ENCODE measurements around the gene GYS1. TPM values are rescaled to one million over a fixed set of nuclear protein-coding genes. Genes with fewer than 3 reads are reported as not detected.
"Not testable (repeated sequence)": the region's sequence is repeated elsewhere in the genome, so short reads cannot be mapped to it uniquely, and the experiment has no call there.

The GYS1 gene
- total RNA-seq, 1 donor from 2014 or later = 42.0 TPM

DNA sequence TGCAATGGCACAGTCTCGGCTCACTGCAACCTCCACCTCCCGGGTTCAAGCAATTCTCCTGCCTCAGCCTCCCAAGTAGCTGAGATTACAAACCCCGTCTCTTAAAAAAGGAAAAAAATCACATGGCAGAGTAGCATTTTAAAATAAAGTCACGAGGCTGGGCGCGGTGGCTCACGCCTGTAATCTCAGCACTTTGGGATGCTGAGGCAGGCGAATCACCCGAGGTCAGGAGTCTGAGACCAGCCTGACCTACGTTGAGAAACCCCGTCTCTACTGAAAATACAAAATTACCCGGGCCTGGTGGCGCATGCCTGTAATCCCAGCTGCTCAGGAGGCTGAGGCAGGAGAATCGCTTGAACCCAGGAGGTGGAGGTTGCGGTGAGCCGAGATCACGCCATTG is 65.4 kb downstream of the GYS1 start:
- intact Hi-C loops (cut with DNase I); ATAC-seq: not testable (repeated sequence)

DNA sequence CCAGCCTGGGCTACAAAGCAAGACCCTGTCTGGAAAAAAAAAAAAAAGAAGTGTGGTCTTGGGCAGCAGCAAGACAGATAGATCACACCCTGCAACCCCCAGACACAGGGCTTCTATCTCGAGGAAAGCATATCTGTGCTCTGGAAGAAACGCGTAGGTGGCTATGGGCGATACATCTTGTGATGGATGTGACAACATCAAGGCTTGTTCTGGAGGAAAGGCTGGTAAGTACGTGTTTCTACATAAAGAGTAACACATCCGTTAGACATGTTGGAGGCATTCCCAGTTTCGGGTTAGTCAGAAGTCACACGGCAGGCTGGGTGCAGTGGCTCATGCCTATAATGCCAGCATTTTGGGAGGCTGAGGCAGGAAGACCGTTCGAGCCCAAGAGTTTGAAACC is 66.2 kb downstream of the GYS1 start:
- intact Hi-C loops (cut with DNase I) = no loop called here
- ATAC-seq (peak; percentile 47), DNase-seq (ENCODE audit: low spot score) (no peak)

More for the DNA sequence above, 65.4 kb downstream of the GYS1 start:
- DNase-seq (ENCODE audit: low spot score) = not testable (repeated sequence)

DNA sequence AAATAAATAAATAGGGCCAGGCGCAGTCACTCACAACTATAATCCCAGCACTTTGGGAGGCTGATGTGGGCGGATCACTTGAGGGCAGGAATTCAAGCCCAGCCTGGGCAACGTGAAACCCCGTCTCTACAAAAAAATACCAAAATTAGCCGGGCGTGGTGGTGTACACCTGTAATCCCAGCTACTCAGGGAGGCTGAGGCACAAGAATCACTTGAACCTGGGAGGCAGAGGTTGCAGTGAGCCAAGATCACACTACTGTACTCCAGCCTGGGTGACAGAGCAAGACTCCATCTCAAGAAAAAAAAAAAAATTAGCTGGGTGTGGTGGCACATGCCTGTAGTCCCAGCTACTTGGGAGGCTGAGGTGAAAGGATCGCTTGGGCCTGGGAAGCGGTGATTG is 67.2 kb downstream of the GYS1 start:
- DNase-seq (ENCODE audit: low spot score); intact Hi-C loops (cut with DNase I); ATAC-seq: not testable (repeated sequence)

DNA sequence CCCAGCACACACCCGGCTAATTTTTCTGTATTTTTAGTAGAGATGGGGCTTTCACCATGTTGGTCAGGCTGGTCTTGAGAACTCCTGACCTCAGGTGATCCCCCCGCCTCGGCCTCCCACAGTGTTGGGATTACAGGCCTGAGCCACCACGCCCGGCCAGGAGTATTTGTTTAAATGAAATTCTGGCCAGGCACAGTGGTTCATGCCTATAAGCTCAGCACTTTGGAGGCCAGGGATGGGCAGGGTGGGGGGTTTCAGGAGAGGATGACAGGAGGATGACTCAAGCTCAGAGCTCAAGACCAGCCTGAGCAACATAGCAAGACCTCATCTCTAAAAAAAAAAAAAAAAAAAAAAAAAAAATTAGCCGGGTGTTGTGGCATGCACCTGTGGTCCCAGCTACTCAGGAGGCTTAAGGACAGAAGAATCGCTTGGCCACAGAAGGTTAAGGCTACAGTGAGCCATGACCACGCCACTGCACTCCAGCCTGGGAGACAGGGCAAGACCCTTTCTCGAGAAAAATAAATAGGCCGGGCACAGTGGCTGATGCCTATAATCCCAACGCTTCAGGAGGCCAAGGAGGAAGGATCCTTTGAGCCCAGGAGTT is 67.8 kb downstream of the GYS1 start:
- intact Hi-C loops (cut with DNase I) = no loop called here
- DNase-seq (ENCODE audit: low spot score) (no peak), ATAC-seq (no peak)

DNA sequence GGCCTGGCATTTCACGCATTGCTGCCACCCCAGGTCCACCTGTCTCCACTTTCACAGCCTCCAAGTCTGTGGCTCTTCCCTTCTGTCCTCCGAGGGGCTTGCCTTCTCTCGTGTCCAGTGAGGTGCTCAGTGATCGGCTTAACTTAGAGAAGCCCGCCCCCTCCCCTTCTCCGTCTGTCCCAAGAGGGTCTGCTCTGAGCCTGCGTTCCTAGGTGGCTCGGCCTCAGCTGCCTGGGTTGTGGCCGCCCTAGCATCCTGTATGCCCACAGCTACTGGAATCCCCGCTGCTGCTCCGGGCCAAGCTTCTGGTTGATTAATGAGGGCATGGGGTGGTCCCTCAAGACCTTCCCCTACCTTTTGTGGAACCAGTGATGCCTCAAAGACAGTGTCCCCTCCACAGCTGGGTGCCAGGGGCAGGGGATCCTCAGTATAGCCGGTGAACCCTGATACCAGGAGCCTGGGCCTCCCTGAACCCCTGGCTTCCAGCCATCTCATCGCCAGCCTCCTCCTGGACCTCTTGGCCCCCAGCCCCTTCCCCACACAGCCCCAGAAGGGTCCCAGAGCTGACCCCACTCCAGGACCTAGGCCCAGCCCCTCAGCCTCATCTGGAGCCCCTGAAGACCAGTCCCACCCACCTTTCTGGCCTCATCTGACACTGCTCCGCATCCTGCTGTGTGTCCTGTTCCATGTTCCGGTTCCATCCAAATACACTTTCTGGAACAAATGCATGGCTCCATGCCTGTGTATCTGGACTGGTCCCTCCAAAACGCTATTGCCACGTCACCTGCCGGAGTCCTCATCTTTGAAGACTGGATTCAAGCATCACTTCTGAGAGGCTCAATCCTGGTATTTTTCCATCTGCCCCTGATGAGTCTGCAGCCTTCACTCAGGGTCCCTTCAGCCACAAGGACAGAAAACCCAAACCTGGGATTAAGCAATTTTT is 70.3 kb downstream of the GYS1 start:
- ATAC-seq (peak; percentile 8), DNase-seq (ENCODE audit: low spot score) (no peak)
- intact Hi-C loops (cut with DNase I) = no loop called here

DNA sequence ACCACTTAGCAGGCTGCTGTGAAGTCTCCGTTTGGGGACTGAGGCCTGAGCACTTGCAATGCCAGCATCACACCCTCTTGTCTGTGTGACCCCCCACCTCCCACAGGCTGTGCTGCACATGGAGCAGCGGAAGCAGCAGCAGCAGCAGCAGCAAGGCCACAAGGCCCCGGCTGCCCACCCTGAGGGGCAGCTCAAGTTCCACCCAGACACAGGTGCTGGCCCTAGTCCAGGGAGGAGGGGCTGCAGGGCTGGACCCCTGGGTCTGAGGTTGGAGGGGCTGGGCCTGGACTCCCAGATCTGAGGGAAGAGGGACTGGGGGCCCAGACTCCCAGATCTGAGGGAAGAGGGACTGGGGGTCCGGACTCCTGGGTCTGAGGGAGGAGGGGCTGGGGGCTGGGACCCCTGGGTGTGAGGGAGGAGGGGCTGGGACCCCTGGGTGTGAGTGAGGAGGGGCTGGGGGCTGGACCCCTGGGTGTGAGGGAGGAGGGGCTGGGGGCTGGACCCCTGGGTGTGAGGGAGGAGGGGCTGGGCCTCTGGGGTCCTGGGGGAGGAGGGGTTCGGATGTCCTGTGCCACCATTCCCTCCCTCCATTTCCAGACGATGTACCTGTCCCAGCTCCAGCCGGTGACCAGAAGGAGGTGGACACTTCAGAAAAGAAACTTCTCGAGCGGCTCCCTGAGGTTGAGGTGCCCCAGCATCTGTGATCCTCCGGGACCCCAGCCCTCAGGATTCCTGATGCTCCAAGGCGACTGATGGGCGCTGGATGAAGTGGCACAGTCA is 71.2 kb downstream of the GYS1 start:
- intact Hi-C loops (cut with DNase I) = no loop called here
- ATAC-seq (no peak), DNase-seq (ENCODE audit: low spot score) (no peak)

DNA sequence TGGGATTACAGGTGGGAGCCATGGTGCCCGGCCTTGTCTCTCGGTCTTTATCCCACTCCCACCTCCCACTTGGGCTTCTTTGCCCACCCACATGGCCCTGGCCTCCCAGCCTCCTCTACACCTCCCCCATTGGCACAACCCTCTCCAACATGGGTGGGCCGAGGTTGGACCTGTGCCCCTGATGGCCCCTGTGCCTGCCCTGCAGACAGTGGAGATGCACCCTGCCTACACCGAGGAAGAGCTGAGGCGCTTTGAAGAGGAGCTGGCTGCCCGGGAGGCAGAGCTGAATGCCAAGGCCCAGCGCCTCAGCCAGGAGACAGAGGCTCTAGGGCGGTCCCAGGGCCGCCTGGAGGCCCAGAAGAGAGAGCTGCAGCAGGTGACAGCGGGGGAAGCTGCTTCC is 72.2 kb downstream of the GYS1 start:
- intact Hi-C loops (cut with DNase I) = no loop called here
- DNase-seq (ENCODE audit: low spot score) (no peak), ATAC-seq (no peak)

DNA sequence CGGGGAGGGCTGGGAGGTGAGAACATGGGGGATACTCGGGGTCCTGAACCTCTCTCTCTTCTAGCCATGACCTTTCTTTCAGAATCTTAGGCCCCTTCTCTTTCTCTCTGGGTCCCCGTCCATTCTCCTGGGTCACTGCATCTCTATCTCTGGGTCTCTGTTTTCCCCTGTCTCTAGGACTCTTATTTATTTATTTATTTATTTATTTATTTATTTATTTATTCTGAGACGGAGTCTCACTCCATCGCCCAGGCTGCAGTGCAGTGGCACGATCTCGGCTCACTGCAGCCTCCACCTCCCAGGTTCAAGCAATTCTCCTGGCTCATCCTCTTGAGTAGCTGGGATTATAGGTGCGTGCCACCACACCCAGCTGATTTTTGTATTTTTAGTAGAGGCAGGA is 73.8 kb downstream of the GYS1 start:
- DNase-seq (ENCODE audit: low spot score); ATAC-seq; intact Hi-C loops (cut with DNase I): not testable (repeated sequence)

DNA sequence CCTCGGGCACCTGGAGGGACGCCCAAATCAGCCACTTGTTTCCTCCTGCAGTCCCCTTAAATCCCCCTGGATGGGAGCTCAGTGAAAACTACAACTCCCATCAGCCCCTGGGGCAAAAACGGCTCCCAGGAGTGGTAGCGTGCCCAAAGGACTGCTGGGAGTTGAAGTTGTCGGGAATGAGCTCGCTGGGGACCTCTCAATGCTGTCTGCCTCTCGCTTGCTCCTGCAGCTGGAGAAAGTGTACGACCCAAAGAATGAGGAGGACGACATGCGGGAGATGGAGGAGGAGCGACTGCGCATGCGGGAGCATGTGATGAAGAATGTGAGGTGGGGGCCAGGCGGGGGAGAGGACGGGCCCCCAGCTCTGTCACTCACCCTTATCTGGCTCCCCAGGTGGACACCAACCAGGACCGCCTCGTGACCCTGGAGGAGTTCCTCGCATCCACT is 74.3 kb downstream of the GYS1 start:
- DNase-seq (ENCODE audit: low spot score) (no peak), ATAC-seq (no peak)
- intact Hi-C loops (cut with DNase I) = no loop called here

Small RNAs within 50 kb of the gene (microRNA-seq; reads per million reads assigned to microRNA genes)
- not detected for gene MIR6798

Other genes starting within 250 kb of the GYS1 start
- gene IZUMO1, start 246.4 kb downstream of the GYS1 start, total RNA-seq = 0.27 TPM
- gene FUT1, start 240.7 kb downstream of the GYS1 start, total RNA-seq = 3.6 TPM
- not detected for gene FGF21, start 237.8 kb downstream of the GYS1 start, total RNA-seq
- gene BCAT2, start 182.3 kb downstream of the GYS1 start, total RNA-seq = 38.0 TPM
- gene HSD17B14, start 156.8 kb downstream of the GYS1 start, total RNA-seq = 22.2 TPM
- gene PLEKHA4, start 124.7 kb downstream of the GYS1 start, total RNA-seq = 519 TPM
- gene PPP1R15A, start 120.9 kb downstream of the GYS1 start, total RNA-seq = 95.8 TPM
- 1.1 TPM for gene TULP2, start 94.6 kb downstream of the GYS1 start, total RNA-seq
- 262 TPM for gene NUCB1, start 93.0 kb downstream of the GYS1 start, total RNA-seq
- gene DHDH, start 59.6 kb downstream of the GYS1 start, total RNA-seq = 1.1 TPM
- 48.0 TPM for gene BAX, start 38.4 kb downstream of the GYS1 start, total RNA-seq
- gene FTL, start 28.0 kb downstream of the GYS1 start, total RNA-seq = 3,094 TPM
- gene RUVBL2, start 578 bp upstream of the GYS1 start, total RNA-seq = 29.9 TPM
- gene LHB, start 23.8 kb upstream of the GYS1 start, total RNA-seq = not detected
- not detected for gene CGB3, start 31.0 kb upstream of the GYS1 start, total RNA-seq
- not detected for gene CGB2, start 38.6 kb upstream of the GYS1 start, total RNA-seq
- not detected for gene CGB1, start 43.6 kb upstream of the GYS1 start, total RNA-seq
- not detected for gene CGB5, start 50.5 kb upstream of the GYS1 start, total RNA-seq
- not detected for gene CGB8, start 55.8 kb upstream of the GYS1 start, total RNA-seq
- gene CGB7, start 64.4 kb upstream of the GYS1 start, total RNA-seq = not detected
- gene NTF4, start 71.5 kb upstream of the GYS1 start, total RNA-seq = not detected
- gene KCNA7, start 79.4 kb upstream of the GYS1 start, total RNA-seq = not detected
- gene SNRNP70, start 92.1 kb upstream of the GYS1 start, total RNA-seq = 299 TPM
- gene LIN7B, start 121.1 kb upstream of the GYS1 start, total RNA-seq = 9.8 TPM
- gene C19orf73, start 125.8 kb upstream of the GYS1 start, total RNA-seq = 0.67 TPM
- 6.3 TPM for gene PPFIA3, start 126.2 kb upstream of the GYS1 start, total RNA-seq
- 5.1 TPM for gene HRC, start 162.1 kb upstream of the GYS1 start, total RNA-seq
- 32.5 TPM for gene TRPM4, start 164.5 kb upstream of the GYS1 start, total RNA-seq